Activated naive CD8-positive, alpha-beta T cell treated with anti-CD3 and anti-CD28 coated beads, Interleukin-2, amount 10 ng/mL, durations not matched to agents 7 days and 5 days (primary cell): ENCODE results near the gene POLD1. TPM values are rescaled to one million over a fixed set of nuclear protein-coding genes. Genes with fewer than 3 reads are reported as not detected.

Experiments used
- ATAC-seq: fragments of 150-1000 bp; cut with Tn5 transposase; one replicate; pipeline ENCODE4 v1.10.0; 2021; ENCODE audit warnings: low read depth, moderate library complexity
- POLR2A ChIA-PET: fragments of 350-600 bp; sonication (Branson Sonifier 250); formaldehyde crosslinking; loops from one replicate; lab custom pipeline; 2021; ENCODE audit warnings: antibody characterized with exemption; lab: Charles Lee
- DNase-seq: peaks from one replicate; pipeline ENCODE4 v3.0.0; 2021
- H3K27ac Mint-ChIP-seq: one replicate; pipeline ENCODE4 v1.8.0; 2022; ENCODE audit warnings: mild to moderate bottlenecking, mixed read lengths
- H3K27me3 Mint-ChIP-seq: one replicate; pipeline ENCODE4 v1.8.0; 2022; ENCODE audit warnings: mild to moderate bottlenecking, moderate library complexity, mixed read lengths
- H3K36me3 Mint-ChIP-seq: one replicate; pipeline ENCODE4 v1.8.0; 2021; ENCODE audit warnings: mild to moderate bottlenecking, mixed read lengths
- H3K4me1 Mint-ChIP-seq: one replicate; pipeline ENCODE4 v1.8.0; 2021; ENCODE audit warnings: mixed read lengths
- H3K4me3 Mint-ChIP-seq: one replicate; pipeline ENCODE4 v1.8.0; 2022; ENCODE audit warnings: mild to moderate bottlenecking, moderate library complexity, mixed read lengths
- H3K9me3 Mint-ChIP-seq: one replicate; pipeline ENCODE4 v1.8.0; 2021; ENCODE audit warnings: mixed read lengths
- total RNA-seq, 2 experiments: library from RNA; stranded (reverse); gene quantifications; one replicate each; pipeline ENCODE4 v1.2.3, GENCODE V29; 2021

The POLD1 gene
- total RNA-seq, 2 experiments from 2014 or later, result 131 to 143 TPM

GRCh38 chr19:50465986-50466705 lies 82.0 kb downstream of the POLD1 start:
- H3K27ac Mint-ChIP-seq, result no peak overlapping the region
- H3K4me3 Mint-ChIP-seq, result no peak overlapping the region
- POLR2A ChIA-PET, result no interaction called here
- H3K9me3 Mint-ChIP-seq, result no peaks in the 10 kb centered on the region
- DNase-seq, result no peak
- H3K4me1 Mint-ChIP-seq, result peaks cover 7% of the 10 kb centered on the region
- ATAC-seq, result no peak
- H3K36me3 Mint-ChIP-seq, result no peaks in the 10 kb centered on the region
- peaks cover 7% of the 10 kb centered on the region for H3K27me3 Mint-ChIP-seq

- Mint-ChIP-seq H3K4me3 (no peak overlapping the region), H3K4me1 (peaks cover 4% of the 10 kb centered on the region), H3K27ac (no peak overlapping the region), H3K9me3 (no peaks in the 10 kb centered on the region), H3K27me3 (peaks cover 6% of the 10 kb centered on the region), H3K36me3 (no peaks in the 10 kb centered on the region)
- no peak for DNase-seq
- POLR2A ChIA-PET, result no interaction called here
- ATAC-seq, result no peak
These were observed 82.5 kb downstream of the POLD1 start for GRCh38 chr19:50466706-50467039.

GRCh38 chr19:50467566-50467965 lies 83.4 kb downstream of the POLD1 start:
- Mint-ChIP-seq H3K27ac (no peak overlapping the region), H3K4me1 (peaks cover 2% of the 10 kb centered on the region), H3K36me3 (no peaks in the 10 kb centered on the region), H3K4me3 (no peak overlapping the region), H3K9me3 (no peaks in the 10 kb centered on the region), H3K27me3 (peaks cover 6% of the 10 kb centered on the region)
- ATAC-seq (no peak), DNase-seq (no peak)
- POLR2A ChIA-PET, result interaction anchor here (0.7 kb wide), 1 partner anchor 109 kb away, joined by 4 read pairs; no protein-coding TSS in a partner anchor

Other genes with a start within 250 kb of the POLD1 start
- gene IZUMO2, start 221.1 kb upstream of the POLD1 start, total RNA-seq, result not detected
- not detected for gene MYH14, start 180.7 kb upstream of the POLD1 start, total RNA-seq
- 1 to 10 TPM; 1.1 to 1.4 TPM for gene KCNC3, start 55.0 kb upstream of the POLD1 start, total RNA-seq
- 1 to 10 TPM; 4.8 to 5.4 TPM for gene NAPSA, start 18.7 kb upstream of the POLD1 start, total RNA-seq
- 10 to 100 TPM; 81.6 to 82.8 TPM for gene NR1H2, start 7.9 kb upstream of the POLD1 start, total RNA-seq
- under 1 TPM in 1 of 2 experiments, not detected in 1; 0.42 TPM for gene SPIB, start 34.6 kb downstream of the POLD1 start, total RNA-seq
- gene MYBPC2, start 48.5 kb downstream of the POLD1 start, total RNA-seq, result under 1 TPM in 1 of 2 experiments, not detected in 1; 0.14 TPM
- gene EMC10, start 92.2 kb downstream of the POLD1 start, total RNA-seq, result 10 to 100 TPM; 56.0 to 60.7 TPM
- gene GARIN5A, start 92.5 kb downstream of the POLD1 start, total RNA-seq, result under 1 TPM; 0.50 to 0.57 TPM
- 10 to 100 TPM; 31.5 to 37.3 TPM for gene JOSD2, start 126.8 kb downstream of the POLD1 start, total RNA-seq
- not detected for gene ASPDH, start 129.6 kb downstream of the POLD1 start, total RNA-seq
- gene LRRC4B, start 184.1 kb downstream of the POLD1 start, total RNA-seq, result not detected